K562 (cell line): Measurements from ENCODE around the gene EFHC1.

Experiments
- FOXK1 ChIP-seq: sonication (generic); formaldehyde crosslinking; IDR thresholded peaks from 2 replicates; pipeline ENCODE4 v1.8.0; 2022; ENCODE audit warnings: missing genetic modification reagents, mild to moderate bottlenecking, borderline replicate concordance
- TF ChIP-seq, protein P1 (sequence below), 3 experiments: IDR thresholded peaks in 2 of 3; conservative IDR thresholded peaks in 1 of 3; 2 replicates each; pipeline ENCODE4 v1.5.1; 2011 to 2012; ENCODE audit warnings: low read length in 3 of 3, mild to moderate bottlenecking in 3 of 3, control low read depth in 2 of 3, improper control_type of control experiment in 1 of 3, inconsistent platforms in 1 of 3, low read depth in 1 of 3, mixed read lengths in 1 of 3, moderate library complexity in 1 of 3; ENCODE audit not compliant: insufficient read depth in 2 of 3

DNA sequence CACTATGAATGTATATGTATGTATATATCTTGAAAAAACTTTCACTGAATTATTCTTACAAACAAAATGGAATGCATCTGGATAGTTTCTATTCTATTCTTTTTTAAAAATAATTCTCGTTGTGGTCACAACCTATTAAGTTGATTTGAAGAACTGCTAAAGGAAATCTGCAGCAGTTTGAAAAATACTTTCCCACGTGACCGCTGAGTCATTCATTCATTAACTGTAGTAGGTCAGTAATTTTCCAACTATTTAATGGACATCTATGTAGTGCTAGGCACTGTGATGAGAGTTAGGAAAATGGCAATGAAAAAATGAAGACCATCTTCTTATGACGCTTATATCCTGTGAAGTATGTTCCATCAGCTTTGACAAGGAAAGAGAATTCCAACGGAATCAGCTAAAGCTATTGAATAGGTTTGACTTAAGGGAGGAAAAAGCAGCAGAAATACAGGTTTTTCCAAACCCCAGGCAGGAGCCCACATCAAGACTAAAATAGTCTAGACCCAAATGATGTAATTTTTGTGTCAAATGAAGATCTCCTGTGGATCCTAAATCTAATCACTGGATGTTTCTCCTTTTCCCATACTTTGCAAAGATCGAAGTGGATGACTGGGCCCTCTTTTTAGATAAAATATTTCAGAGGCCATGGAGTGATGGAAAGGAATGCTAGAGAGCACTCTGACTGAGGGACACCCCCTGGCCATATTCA, 4.1 kb upstream of the EFHC1 start:
- TF ChIP-seq, protein P1, sequence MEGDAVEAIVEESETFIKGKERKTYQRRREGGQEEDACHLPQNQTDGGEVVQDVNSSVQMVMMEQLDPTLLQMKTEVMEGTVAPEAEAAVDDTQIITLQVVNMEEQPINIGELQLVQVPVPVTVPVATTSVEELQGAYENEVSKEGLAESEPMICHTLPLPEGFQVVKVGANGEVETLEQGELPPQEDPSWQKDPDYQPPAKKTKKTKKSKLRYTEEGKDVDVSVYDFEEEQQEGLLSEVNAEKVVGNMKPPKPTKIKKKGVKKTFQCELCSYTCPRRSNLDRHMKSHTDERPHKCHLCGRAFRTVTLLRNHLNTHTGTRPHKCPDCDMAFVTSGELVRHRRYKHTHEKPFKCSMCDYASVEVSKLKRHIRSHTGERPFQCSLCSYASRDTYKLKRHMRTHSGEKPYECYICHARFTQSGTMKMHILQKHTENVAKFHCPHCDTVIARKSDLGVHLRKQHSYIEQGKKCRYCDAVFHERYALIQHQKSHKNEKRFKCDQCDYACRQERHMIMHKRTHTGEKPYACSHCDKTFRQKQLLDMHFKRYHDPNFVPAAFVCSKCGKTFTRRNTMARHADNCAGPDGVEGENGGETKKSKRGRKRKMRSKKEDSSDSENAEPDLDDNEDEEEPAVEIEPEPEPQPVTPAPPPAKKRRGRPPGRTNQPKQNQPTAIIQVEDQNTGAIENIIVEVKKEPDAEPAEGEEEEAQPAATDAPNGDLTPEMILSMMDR (IDR thresholded peaks at IDR 0.05 in 2 of 3, conservative IDR thresholded peaks at IDR 0.05 in 1 of 3; ENCODE audit: insufficient read depth in 2 of 3, low read depth in 1 of 3, low read length in 3 of 3) = no peak
- no peak for TF ChIP-seq FOXK1
